ENCODE results near the gene ANKRD29. TPM values are rescaled to one million over a fixed set of nuclear protein-coding genes. Genes with fewer than 3 reads are reported as not detected.
"Not testable (repeated sequence)": the region's sequence is repeated elsewhere in the genome, so short reads cannot be mapped to it uniquely, and the experiment has no call there.

ANKRD29 gene
- polyA plus RNA-seq, 1 donor, result 4.0 TPM

GRCh38 chr18:23563377-23564043, 99.2 kb downstream of the ANKRD29 start:
- no peak for DNase-seq (ENCODE audit: low read depth)

GRCh38 chr18:23560186-23560585, 102.5 kb downstream of the ANKRD29 start:
- no peak for DNase-seq (ENCODE audit: low read depth)

GRCh38 chr18:23557511-23557910, 105.2 kb downstream of the ANKRD29 start:
- not testable (repeated sequence) for DNase-seq (ENCODE audit: low read depth)

- DNase-seq (ENCODE audit: low read depth), result no peak
Measured at GRCh38 chr18:23556145-23556780, 106.4 kb downstream of the ANKRD29 start.

GRCh38 chr18:23553887-23554286, 108.8 kb downstream of the ANKRD29 start:
- no peak for DNase-seq (ENCODE audit: low read depth)

GRCh38 chr18:23552505-23552904, 110.2 kb downstream of the ANKRD29 start:
- no peak for DNase-seq (ENCODE audit: low read depth)

GRCh38 chr18:23551978-23552377, 110.7 kb downstream of the ANKRD29 start:
- no peak for DNase-seq (ENCODE audit: low read depth)

GRCh38 chr18:23550898-23551297, 111.8 kb downstream of the ANKRD29 start:
- DNase-seq (ENCODE audit: low read depth), result no peak

Other genes with a start within 250 kb of the ANKRD29 start
- 80.3 TPM for gene RIOK3, start 209.6 kb downstream of the ANKRD29 start, polyA plus RNA-seq (ENCODE audit: insufficient read length)
- gene RMC1, start 159.4 kb downstream of the ANKRD29 start, polyA plus RNA-seq (ENCODE audit: insufficient read length), result 14.1 TPM
- gene NPC1, start 76.4 kb downstream of the ANKRD29 start, polyA plus RNA-seq (ENCODE audit: insufficient read length), result 27.7 TPM
- 2.4 TPM for gene LAMA3, start 26.5 kb upstream of the ANKRD29 start, polyA plus RNA-seq (ENCODE audit: insufficient read length)

Measured in forelimb muscle (tissue), 1 donor.